ENCODE measurements around the gene NECTIN2.
"Not testable (repeated sequence)": the region's sequence is repeated elsewhere in the genome, so short reads cannot be mapped to it uniquely, and the experiment has no call there.

NECTIN2 gene

GRCh38 chr19:44817725-44818465 lies 28.2 kb upstream of the NECTIN2 start:
- no peak for DNase-seq (ENCODE audit: low read depth)

DNA sequence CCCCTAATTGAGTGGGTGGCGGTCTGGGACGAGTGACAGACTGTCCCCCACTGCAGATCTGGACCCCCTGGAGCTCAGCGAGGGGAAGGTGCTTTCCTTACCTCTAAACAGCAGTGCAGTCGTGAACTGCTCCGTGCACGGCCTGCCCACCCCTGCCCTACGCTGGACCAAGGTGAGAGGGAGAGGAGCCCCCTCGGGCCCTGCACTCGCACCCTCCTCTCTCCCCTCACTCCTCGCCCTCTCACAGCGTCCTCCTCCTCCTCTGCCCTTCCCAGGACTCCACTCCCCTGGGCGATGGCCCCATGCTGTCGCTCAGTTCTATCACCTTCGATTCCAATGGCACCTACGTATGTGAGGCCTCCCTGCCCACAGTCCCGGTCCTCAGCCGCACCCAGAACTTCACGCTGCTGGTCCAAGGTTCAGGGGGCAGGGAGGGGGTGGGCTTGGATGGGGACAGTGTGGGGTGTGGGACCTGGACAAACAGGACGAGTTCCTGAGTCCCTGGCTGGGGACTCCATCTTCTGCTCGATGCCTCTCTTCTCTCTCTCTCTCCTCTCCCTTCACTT lies 27.5 kb upstream of the NECTIN2 start:
- DNase-seq (ENCODE audit: low read depth), result no peak

- no peak for DNase-seq (ENCODE audit: low read depth)
Measured at GRCh38 chr19:44819246-44819832, 26.8 kb upstream of the NECTIN2 start.

- DNase-seq (ENCODE audit: low read depth), result no peak
Measured at GRCh38 chr19:44820648-44821609, 25.2 kb upstream of the NECTIN2 start.

DNA sequence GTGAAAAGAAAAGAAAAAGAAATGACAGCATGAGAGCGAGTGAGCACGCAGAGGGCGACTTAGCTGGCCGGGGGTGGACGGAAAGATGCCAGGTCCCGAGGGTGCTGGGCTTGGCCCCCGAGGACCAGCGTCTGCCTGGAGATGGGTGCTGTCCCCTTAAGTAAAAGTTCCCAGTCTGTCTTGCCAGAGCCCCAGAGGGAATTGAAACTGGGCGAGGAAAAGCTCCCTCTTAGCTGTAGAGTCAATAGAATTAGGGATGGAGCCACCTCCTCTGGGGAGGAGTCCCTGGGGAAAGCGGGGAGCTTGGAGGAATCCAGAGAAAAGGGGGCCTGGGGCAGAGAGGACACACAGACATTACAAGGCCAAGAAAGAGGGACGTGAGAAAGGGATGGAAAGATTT lies 23.9 kb upstream of the NECTIN2 start:
- no peak for DNase-seq (ENCODE audit: low read depth)

- DNase-seq (ENCODE audit: low read depth), result no peak
Measured at GRCh38 chr19:44822670-44823372, 23.3 kb upstream of the NECTIN2 start.

DNA sequence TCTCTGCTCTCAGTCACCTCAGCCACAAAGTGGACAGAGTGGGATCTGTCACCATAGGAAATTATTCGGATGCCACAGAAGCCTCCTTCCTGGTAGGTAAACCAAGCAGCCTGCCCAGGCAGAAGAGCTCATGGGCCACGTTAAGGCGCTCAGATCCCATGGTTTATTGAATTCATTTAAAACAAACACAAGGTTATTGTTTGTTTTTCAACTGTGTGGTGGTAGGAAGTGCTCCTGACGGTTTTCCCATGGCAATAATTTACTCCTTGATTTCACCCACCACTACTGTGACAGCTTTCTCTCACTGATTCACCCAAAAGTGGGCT lies 22.8 kb upstream of the NECTIN2 start:
- DNase-seq (ENCODE audit: low read depth), result no peak

DNA sequence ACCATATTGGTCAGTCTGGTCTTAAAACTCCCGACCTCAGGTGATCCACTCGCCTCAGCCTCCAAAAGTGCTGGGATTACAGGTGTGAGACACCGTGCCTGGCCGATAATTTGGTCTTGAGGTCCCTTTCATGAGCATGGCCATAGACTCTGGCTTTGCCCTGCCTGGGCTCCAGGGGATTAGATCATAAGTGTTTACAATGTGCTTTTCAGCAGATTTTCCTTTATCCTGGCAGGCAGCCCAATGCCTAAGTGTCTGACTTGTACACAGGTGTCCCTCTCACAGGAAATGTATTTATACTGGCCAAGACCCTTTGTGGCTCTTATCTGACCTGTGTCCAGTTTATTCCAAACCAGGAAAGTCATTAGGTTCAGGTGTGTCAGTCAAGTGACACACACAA lies 21.3 kb upstream of the NECTIN2 start:
- DNase-seq (ENCODE audit: low read depth), result no peak

GRCh38 chr19:44832875-44833274 lies 13.2 kb upstream of the NECTIN2 start:
- not testable (repeated sequence) for DNase-seq (ENCODE audit: low read depth)

DNA sequence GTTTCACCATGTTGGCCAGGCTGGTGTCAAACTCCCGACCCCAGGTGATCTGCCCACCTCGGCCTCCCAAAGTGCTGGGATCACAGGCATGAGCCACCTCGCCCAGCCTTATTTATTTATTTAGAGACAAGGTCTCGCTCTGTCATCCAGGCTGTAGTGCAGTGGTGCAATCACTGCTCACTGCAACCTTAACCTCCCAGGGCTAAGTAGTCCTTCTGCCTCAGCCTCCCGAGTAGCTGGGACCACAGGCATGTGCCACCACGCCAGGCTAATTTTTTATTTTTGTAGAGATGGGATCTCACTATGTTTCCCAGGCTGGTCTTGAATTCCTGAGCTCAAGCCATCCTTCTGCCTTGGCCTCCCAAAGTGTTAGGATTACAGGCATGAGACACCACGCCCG lies 11.7 kb upstream of the NECTIN2 start:
- DNase-seq (ENCODE audit: low read depth), result not testable (repeated sequence)

GRCh38 chr19:44839276-44839675 lies 6.8 kb upstream of the NECTIN2 start:
- DNase-seq (ENCODE audit: low read depth), result no peak

DNA sequence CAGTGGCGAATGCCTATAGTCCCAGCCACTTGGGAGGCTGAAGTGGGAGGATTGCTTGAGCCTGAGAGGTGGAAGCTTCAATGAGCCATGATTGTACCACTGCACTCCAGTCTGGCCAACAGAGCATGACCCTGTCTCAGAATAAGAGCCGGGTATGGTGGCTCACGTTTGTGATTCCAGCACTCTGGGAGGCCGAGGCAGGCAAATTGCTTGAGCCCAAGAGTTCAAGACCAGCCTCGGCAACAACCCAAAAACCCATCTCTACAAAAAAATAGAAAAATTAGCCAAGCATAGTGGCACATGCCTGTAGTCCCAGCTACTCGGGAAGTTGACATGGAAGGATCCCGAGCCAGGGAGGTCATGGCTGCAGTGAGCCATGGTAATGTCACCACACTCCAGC lies 5.3 kb upstream of the NECTIN2 start:
- no peak for DNase-seq (ENCODE audit: low read depth)

DNA sequence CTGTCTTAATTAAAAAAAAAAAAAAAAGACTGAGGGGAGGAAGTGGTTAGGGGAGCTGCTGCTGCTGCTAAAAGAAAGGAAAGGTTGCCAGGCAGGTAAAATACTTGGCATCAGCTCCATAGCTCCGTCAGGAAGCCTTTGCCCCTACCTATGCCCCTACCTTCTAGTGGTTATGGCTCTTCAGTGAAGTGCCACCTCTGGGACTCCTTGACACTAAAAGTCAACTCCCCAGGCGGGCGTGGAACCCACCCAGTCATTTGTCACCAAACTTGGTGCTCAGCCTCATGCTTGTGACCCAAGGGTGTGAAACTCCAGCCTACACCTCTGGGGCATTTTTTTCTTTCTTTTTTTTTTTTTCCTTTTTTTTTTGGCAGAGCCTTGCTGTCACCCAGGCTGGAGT lies 4.9 kb upstream of the NECTIN2 start:
- DNase-seq (ENCODE audit: low read depth), result no peak

DNA sequence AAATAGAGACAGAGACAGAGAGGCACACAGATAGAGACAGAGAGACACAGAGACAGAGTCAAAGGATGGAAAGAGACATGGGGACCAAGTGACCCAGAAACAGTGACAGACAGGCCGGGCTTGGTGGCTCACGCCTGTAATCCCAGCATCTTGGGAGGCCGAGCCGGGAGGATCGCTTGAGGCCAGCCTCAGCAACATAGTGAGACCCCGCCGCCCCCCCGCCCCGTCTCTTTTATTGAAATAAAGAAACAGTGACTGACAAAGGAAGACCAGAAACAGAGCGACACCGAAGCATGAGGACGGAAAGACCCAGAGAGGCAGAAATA lies 848 bp upstream of the NECTIN2 start:
- no peak for DNase-seq (ENCODE audit: low read depth)

DNA sequence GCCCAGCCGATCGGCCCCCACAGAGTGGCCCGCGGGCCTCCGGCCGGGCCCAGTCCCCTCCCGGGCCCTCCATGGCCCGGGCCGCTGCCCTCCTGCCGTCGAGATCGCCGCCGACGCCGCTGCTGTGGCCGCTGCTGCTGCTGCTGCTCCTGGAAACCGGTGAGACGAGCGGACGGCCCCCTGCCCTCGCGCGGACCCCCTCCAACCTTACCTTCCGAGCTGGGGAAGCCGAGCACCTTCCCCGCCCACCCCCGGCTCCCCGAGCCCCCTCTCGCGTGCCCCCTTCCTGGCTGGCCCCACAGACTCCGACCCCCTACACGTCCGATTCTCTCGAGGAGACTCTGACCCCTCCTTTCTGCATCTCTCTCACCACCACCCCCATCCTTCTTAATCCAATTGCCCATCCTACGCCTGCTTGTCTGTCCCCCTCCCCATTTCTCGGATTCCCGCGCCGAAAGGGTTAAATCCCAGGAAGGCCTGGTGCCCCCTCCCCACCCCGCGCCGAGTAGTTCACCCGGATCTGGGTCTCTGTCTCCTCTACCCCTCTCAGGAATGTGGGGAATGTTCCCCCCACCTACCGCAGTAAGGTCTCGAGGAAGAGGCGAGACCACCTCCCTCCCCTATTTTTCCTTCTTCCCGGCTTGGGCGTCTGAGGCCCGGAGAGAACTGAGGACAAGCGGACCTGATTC lies 502 bp downstream of the NECTIN2 start:
- no peak for DNase-seq (ENCODE audit: low read depth)

GRCh38 chr19:44847144-44848035 lies 1.3 kb downstream of the NECTIN2 start:
- no peak for DNase-seq (ENCODE audit: low read depth)

- DNase-seq (ENCODE audit: low read depth), result no peak
Measured at GRCh38 chr19:44848036-44848811, 2.1 kb downstream of the NECTIN2 start.

- DNase-seq (ENCODE audit: low read depth), result no peak
Measured at GRCh38 chr19:44848812-44849447, 2.8 kb downstream of the NECTIN2 start.

- no peak for DNase-seq (ENCODE audit: low read depth)
Measured at GRCh38 chr19:44850641-44851109, 4.6 kb downstream of the NECTIN2 start.
